Measurements from ENCODE around the gene UTP25. TPM values are rescaled to one million over a fixed set of nuclear protein-coding genes. Genes with fewer than 3 reads are reported as not detected.

Gene UTP25
- total and polyA plus RNA-seq, 8 donors, result 0.95 to 4.4 (median 3.0) TPM

DNA sequence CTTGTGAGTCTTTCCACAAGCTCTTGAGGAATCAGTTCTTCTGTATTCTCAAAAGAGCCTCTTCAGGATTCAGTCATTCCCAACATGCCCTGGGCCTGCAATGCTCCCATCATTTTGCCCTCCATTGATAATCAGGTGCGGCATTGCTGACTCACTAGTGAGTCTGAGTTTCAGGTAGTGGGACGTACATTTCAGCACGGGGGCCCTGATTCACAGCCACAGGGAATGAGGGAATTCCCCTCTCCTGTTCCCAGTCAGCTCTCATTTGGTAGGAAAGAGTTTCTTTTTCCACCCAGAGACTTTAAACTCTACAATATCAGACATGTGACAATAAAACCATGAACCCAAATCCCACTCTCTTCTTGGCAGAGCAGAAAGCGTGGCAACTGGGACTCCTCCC, 18.2 kb upstream of the UTP25 start:
- no peak overlapping the region for H3K4me3 ChIP-seq
- H3K9me3 ChIP-seq, result no peaks in the 10 kb centered on the region
- 77 to 83% methylated on average over 4 of the region's 4 CpGs for WGBS, 2 donors
- DNase-seq (no peak), ATAC-seq (no peak), FAIRE-seq (no peak)
- no peak overlapping the region for H3K27ac ChIP-seq
- TF ChIP-seq, protein P1, sequence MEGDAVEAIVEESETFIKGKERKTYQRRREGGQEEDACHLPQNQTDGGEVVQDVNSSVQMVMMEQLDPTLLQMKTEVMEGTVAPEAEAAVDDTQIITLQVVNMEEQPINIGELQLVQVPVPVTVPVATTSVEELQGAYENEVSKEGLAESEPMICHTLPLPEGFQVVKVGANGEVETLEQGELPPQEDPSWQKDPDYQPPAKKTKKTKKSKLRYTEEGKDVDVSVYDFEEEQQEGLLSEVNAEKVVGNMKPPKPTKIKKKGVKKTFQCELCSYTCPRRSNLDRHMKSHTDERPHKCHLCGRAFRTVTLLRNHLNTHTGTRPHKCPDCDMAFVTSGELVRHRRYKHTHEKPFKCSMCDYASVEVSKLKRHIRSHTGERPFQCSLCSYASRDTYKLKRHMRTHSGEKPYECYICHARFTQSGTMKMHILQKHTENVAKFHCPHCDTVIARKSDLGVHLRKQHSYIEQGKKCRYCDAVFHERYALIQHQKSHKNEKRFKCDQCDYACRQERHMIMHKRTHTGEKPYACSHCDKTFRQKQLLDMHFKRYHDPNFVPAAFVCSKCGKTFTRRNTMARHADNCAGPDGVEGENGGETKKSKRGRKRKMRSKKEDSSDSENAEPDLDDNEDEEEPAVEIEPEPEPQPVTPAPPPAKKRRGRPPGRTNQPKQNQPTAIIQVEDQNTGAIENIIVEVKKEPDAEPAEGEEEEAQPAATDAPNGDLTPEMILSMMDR (IDR thresholded peaks at IDR 0.05), result no peak
- peaks cover 0 to 7% (median 3%) of the 10 kb centered on the region in 3 donors for H3K4me1 ChIP-seq
- no peaks in the 10 kb centered on the region for H3K36me3 ChIP-seq
- no peaks in the 10 kb centered on the region for H3K27me3 ChIP-seq
- intact Hi-C loops (cut with DNase I), result no loop called here

DNA sequence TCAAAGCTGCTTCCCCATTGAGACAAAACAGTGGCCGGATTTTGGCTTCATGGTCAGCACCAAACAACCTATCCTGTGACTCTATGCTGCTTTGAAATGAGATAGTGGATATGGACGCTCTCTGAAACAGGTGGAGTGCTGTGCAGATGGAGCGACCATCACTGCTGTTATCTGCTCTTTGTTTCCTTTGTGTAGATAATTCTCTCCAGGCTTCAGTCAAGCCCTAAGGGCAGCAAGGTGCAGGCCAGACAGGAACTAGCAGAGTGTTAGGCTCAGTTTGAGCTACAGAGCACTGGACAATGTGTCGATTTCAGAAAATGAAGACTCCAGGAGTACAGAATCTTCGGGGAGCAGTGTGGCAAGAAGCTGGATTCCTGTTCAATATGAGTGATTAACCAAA, 17.0 kb upstream of the UTP25 start:
- 65 to 81% methylated on average over 5 of the region's 5 CpGs for WGBS, 2 donors
- no peaks in the 10 kb centered on the region for H3K9me3 ChIP-seq
- TF ChIP-seq, protein P1 (IDR thresholded peaks at IDR 0.05), result no peak
- DNase-seq (no peak), ATAC-seq (no peak), FAIRE-seq (no peak)
- intact Hi-C loops (cut with DNase I), result no loop called here
- no peak overlapping the region for H3K27ac ChIP-seq
- H3K27me3 ChIP-seq, result no peaks in the 10 kb centered on the region
- no peaks in the 10 kb centered on the region for H3K36me3 ChIP-seq
- no peak overlapping the region for H3K4me3 ChIP-seq
- peaks cover 0 to 6% (median 0%) of the 10 kb centered on the region in 3 donors for H3K4me1 ChIP-seq

DNA sequence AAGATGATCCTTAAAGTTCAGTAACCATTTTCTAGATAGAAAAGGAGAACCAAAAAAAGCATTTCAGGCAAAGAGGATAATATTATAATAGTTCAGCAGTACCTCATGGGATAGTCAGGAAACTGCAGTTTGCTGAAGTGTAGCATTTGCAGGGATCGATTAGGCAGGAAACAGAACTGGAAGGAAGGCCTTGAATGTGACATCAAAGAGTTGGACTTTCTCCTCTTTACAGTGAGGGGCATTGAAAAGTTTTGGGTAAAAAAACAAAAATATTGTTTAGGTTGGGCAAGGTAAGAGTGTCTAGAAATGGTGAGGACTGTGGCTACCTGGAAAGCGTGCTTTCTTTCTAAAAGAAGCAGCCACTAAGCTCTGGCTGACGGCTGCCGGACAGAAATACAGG, 13.9 kb upstream of the UTP25 start:
- WGBS, 2 donors, result 81 to 83% methylated on average over 4 of the region's 4 CpGs
- no peak overlapping the region for H3K27ac ChIP-seq

GRCh38 chr1:209815490-209815889, 12.3 kb upstream of the UTP25 start:
- no peaks in the 10 kb centered on the region for H3K4me1 ChIP-seq
- TF ChIP-seq, protein P1 (IDR thresholded peaks at IDR 0.05), result no peak
- H3K27me3 ChIP-seq, result no peaks in the 10 kb centered on the region
- H3K4me3 ChIP-seq, result no peak overlapping the region
- ATAC-seq (peak in 1 of 4 donors; percentile 39), DNase-seq (no peak), FAIRE-seq (no peak)
- no peaks in the 10 kb centered on the region for H3K9me3 ChIP-seq
- 65 to 66% methylated on average over 3 of the region's 3 CpGs for WGBS, 2 donors
- H3K36me3 ChIP-seq, result no peaks in the 10 kb centered on the region
- intact Hi-C loops (cut with DNase I), result no loop called here
- peak overlapping the region in 2 of 4 donors; percentile 9 to 33 for H3K27ac ChIP-seq

More for the DNA sequence above, 13.9 kb upstream of the UTP25 start:
- Histone ChIP-seq H3K9me3 (no peaks in the 10 kb centered on the region), H3K27me3 (no peaks in the 10 kb centered on the region), H3K4me1 (no peaks in the 10 kb centered on the region), H3K36me3 (no peaks in the 10 kb centered on the region), H3K4me3 (no peak overlapping the region)
- DNase-seq (no peak), ATAC-seq (no peak), FAIRE-seq (no peak)
- TF ChIP-seq, protein P1 (IDR thresholded peaks at IDR 0.05), result no peak
- intact Hi-C loops (cut with DNase I), result no loop called here

GRCh38 chr1:209815931-209816341, 11.8 kb upstream of the UTP25 start:
- no peak for FAIRE-seq
- Histone ChIP-seq H3K4me1 (no peaks in the 10 kb centered on the region), H3K27ac (peak overlapping the region in 2 of 4 donors; percentile 9 to 33), H3K9me3 (no peaks in the 10 kb centered on the region), H3K4me3 (no peak overlapping the region), H3K27me3 (no peaks in the 10 kb centered on the region), H3K36me3 (no peaks in the 10 kb centered on the region)
- WGBS, 2 donors, result 65 to 71% methylated on average over 6 of the region's 6 CpGs
- TF ChIP-seq, protein P1 (IDR thresholded peaks at IDR 0.05), result no peak
- intact Hi-C loops (cut with DNase I), result no loop called here
- DNase-seq, result no peak
- peak in 1 of 4 donors; percentile 57 for ATAC-seq
